GM18873 (cell line): ENCODE measurements around the gene CTAGE1.
"Not testable (repeated sequence)": the region's sequence is repeated elsewhere in the genome, so short reads cannot be mapped to it uniquely, and the experiment has no call there.

Experiments used
- ATAC-seq: cut with Tn5 transposase; IDR thresholded peaks from one replicate; pipeline ENCODE4 v1.9.1; 2021; ENCODE audit warnings: mild to moderate bottlenecking, moderate library complexity, moderate number of reproducible peaks; ENCODE audit not compliant: unreplicated experiment, low FRiP score

Gene CTAGE1

DNA sequence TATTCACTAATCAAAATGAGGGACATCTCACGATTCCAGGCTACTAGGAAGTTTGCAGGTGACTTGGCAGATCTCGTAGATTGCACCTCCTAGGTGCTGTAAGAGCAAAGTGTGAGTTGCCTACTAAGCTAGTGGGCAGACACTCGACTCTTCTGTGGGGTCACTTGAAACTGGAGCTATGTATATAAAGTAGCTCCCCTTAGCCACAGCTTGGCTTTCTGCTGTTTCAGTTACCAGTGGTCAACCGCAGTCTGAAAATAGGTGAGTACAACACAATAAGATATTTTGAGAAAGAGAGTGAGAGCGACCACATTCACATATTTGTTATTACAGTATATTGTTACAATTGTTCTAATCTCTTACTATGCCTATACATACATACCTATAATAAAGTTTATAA, 23.3 kb downstream of the CTAGE1 start:
- ATAC-seq: no peak

DNA sequence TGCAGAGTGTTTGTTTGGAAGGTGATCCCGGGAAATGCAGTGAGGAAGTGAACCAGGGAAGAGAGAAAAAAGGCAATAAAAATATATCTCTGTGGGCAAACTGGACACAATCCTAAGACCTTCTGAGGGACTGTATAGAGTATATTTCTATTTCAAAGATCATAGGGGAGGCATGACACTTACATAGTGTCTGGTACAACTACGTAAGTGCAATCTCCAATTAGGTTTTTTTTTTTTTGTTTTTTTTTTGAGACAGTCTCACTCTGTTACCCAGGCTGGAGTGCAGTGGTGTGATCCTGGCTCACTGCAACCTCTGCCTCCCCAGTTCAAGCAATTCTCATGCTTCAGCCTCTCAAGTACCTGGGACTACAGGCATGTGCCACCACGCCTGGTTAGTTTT, 24.6 kb downstream of the CTAGE1 start:
- not testable (repeated sequence) for ATAC-seq

DNA sequence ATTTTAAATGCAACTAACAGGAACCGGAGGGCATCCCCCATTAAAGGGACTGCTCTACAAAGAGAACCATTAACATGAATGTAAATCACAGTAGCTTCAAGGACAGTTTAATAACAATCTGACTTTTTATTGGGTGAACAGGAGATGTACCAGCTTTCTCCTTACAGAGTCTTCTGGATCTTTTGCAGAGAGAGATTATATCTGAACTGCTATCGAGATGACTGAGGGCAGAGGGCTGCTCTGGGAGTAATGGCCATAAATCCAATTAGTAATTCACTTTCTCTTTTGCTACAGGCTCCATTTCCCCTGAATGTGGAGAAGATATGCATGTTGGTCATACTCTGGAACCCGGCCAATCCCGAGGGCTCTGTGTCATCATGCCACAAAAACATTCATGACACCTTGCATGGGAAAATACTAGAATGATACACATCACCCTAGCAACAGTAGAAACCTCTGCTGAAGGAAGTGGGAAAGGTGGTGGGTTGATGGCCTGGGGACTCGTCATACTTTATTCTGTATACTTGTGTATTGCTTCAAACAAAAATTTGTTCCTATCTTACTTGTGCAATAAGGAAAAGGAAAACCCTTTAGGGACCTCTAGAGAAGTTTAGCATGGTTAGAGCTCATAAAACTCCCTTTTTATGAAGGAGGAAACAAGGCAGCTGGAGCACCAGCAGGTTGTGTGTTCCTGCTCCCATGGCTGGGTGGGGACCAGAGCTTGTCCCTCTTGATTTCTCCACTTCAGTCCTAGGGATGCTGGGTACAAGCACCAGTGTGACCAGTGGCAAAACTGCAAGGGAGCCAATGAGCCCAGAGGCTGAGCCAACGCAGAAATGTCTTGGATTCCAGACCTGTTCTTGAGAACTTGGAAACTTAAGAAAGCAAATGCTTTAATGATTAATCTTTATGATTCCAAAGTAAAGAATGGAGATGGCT, 26.0 kb downstream of the CTAGE1 start:
- ATAC-seq: no peak

DNA sequence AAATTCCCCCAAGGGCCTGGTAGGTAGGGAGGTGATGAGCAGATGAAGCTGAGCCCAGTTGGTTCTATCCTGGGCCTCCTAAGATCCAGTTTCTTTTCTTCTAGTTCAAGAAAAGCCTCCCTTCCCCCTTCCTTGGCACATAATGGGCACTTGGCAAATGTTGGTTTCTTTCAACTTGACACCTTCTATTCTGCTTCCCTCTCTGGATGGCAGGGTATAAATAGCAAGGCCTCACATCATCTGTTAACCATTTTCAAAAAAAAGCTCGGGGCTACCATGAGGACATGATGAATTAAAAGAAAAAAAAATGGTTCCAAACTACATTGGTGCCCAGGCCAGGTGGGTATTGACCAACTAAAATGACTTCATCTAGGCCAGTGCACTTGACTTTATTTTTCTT, 29.9 kb downstream of the CTAGE1 start:
- ATAC-seq: no peak

DNA sequence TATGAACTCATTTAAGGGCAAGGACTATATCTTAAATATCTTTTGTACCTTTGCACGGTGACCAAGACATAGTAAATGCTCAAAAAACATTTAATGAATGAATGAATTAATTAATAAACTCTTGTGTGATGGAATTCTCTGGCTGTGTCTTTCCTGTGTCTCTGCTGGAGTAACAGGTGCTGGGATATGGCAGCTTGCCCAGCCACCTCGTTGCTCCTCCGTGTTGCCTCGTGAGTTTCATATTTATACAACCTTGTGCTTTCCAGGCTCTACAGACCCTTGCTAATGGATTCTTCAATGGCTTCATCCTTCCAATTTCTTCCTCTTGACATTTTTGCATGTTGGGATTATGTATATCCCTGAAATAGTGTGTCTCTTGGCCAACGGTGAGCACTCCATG, 30.4 kb downstream of the CTAGE1 start:
- no peak for ATAC-seq

DNA sequence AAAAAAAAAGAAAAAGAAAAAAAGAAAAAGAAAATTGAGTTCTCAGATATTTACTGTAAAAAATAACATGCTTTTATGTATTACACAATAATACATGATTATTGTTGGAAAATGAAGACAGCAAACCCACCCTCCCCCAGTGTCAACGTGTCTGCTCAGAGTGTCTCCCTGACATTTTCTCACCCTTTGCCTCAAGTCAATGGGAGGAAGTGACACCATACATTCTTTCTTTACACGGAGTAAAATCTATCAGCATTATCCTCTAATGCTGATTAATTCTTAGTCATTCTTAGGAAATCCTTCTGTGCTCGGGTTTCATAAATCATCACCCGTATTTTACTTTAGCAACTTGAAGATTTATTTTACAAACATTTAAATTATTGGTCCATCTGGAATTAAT, 32.0 kb downstream of the CTAGE1 start:
- ATAC-seq: no peak

DNA sequence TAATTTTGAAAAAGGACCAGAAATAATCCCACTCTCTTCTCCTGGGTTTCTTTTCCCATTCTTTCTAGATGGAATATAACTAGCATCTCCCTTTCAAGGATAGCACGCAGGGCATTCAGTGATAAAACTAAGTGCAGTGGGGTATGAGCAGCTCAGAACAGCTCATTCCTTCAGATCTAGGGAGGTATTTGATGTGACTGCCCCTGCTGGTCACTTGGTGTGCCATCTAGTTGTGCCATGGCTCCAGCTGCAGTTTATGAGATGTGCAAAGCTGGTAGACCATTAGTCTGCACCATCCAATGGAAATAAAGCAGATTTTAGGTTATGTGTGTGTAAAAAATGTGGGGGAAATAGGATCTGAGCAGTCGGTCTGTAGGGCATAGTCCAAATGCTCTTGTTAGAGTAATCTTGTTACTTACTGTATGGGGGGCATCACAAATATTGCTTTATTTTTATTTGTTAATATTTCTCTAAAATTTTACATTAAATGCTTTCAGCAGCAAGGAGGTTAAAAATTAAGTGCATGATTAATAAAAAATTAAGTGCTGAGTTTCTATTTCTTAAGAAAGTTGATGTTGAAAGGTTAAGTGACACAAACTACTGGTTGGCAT, 38.9 kb downstream of the CTAGE1 start:
- ATAC-seq: no peak

DNA sequence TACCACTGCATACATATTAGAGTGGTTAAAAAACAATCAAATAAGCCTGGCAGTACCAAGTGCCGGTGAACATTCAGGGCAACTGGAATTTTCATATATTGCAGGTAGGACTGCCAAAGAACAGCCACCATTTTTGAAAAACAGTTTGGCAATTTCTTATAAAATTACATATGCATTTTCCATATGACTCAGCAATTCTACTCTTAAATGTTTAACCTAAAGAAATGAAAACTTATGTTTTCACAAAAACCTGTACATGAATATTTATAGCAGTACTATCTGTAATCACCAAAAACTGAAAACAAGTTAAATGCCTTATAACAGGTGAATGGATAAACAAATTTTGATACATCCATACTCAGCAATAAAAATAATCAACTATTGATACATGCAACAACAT, 39.9 kb downstream of the CTAGE1 start:
- no peak for ATAC-seq

DNA sequence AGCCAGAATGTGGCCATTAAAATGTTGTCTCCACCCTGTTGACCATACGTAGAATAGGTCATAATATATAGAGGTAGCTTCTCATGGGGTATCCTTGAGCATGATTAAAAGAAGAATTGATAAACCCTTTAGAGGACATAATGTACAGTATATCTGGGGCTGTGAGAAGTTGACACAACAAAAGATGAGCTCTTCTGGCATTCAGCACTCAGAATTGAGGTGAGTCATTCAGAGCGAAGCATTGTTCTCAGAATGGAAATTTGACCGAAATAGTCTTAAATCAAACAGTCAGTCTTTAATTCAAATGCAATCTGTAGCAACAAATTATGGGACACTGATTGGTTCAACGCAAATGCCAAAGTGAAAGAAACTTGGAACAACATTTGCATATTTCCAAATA, 47.3 kb downstream of the CTAGE1 start:
- no peak for ATAC-seq

DNA sequence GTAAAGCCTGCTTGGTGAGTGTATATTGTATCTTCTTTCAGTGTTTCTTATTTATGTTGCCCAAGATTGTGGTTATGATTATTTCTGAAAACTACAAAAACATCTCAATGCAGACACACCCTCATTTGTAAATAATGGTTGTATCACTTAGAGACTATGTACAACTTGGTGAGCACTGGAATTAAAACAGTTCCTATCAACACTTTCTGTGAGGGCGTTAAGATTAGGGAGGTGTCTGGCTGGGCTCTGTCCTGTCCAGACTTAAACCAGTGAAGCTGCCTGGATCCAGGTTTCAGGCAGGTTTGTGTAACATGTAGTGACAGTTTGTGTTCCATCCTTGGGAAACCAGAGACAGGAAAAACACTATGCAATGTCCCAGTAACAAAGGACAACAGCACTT, 49.7 kb downstream of the CTAGE1 start:
- no peak for ATAC-seq

DNA sequence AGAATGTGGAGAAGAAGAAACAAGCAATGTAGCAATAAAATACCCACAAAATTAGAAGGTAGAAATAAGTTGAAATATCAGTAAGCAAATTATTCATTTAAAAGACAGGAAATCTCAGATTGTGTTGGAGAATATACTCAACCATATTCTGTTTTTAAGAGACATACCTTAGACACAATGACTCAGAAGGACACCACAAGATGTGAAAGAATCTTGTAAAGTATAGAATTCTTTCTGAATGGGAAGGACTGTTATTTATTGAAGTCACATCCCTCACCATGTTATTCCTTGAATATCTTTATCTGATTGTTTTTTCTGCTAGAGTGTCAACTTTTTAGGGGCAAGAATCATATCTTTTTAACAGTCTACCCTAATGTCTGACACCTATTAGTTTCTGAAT, 50.4 kb downstream of the CTAGE1 start:
- ATAC-seq: no peak

DNA sequence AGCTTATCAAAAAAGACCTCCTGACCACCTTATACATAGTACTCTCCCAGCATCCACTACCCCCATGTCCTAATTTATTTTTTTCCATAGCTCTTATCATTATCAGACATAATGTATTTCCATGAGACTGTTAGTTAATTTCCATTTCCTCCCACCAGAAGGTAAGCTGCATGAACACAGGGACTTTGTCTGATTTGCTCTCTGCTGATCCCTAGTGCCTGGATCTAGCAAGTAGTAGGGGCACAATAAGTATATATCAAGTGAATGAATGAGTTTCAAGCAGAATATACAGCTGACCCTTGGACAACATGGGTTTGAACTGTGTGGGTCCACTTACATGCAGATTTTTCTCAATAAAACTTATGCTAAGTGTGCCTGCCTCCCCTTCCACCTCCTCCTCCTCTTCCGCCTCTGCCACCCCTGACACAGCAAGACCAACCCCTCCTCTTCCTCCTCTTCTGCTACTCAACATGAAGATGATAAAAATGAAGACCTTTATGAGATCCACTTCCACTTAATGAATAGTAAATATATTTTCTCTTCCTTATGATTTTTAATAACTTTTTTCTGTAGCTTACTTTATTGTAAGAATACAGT, 53.8 kb downstream of the CTAGE1 start:
- no peak for ATAC-seq
